Gastrocnemius medialis (tissue), 4 donors: ENCODE data around the gene LEP. TPM values are rescaled to one million over a fixed set of nuclear protein-coding genes. Genes with fewer than 3 reads are reported as not detected.

Experiments used
- ATAC-seq, 2 donors: fragments of 150-250 bp; one replicate each; pipeline ENCODE4 v1.9.1; 2016
- DNase-seq, 2 donors: peaks; one replicate each; pipeline ENCODE4 v3.0.0-alpha.2; 2019
- H3K27ac ChIP-seq, 4 donors: fragments of 200-600 bp; sonication (generic); 1 replicate in 1 of 4; 2 replicates in 3 of 4; pipeline ENCODE4 v1.5.1; 2016 to 2018; ENCODE audit warnings: mild to moderate bottlenecking in 2 of 4, moderate library complexity in 1 of 4
- H3K27me3 ChIP-seq, 3 donors: fragments of 200-600 bp; sonication (generic) in 2 of 3; 1 replicate in 1 of 3; 2 replicates in 2 of 3; pipeline versions ENCODE4 v1.5.1 to v1.6.0; 2016 to 2019; ENCODE audit warnings: mild to moderate bottlenecking in 1 of 3, moderate library complexity in 1 of 3
- H3K36me3 ChIP-seq, 2 donors: fragments of 200-600 bp; sonication (generic) in 1 of 2; one replicate each; pipeline ENCODE4 v1.5.1; 2017 to 2018
- H3K4me1 ChIP-seq, 2 donors: fragments of 200-600 bp; sonication (generic) in 1 of 2; one replicate each; pipeline ENCODE4 v1.5.1; 2016 to 2017; ENCODE audit warnings: mild to moderate bottlenecking in 2 of 2
- H3K4me3 ChIP-seq, 4 donors: fragments of 200-600 bp; sonication (generic) in 3 of 4; 1 replicate in 1 of 4; 2 replicates in 3 of 4; pipeline ENCODE4 v1.5.1; 2016 to 2019; ENCODE audit warnings: mild to moderate bottlenecking in 2 of 4
- H3K9me3 ChIP-seq, 3 donors: fragments of 200-600 bp; sonication (generic) in 2 of 3; 1 replicate in 1 of 3; 2 replicates in 2 of 3; pipeline ENCODE4 v1.5.1; 2016 to 2019
- CTCF ChIP-seq, 5 experiments: fragments of 450-650 bp in 3 of 5; fragments of 200-600 bp in 2 of 5; sonication (generic) in 2 of 5; IDR thresholded peaks in 4 of 5; conservative IDR thresholded peaks in 1 of 5; 1 replicate in 4 of 5; 2 replicates in 1 of 5; pipeline ENCODE4 v1.5.1; 2016 to 2019; ENCODE audit warnings: antibody characterized with exemption in 5 of 5, mild to moderate bottlenecking in 3 of 5, moderate library complexity in 3 of 5
- POLR2A ChIP-seq, 2 donors: fragments of 450-650 bp; IDR thresholded peaks; one replicate each; pipeline ENCODE4 v1.6.1; 2017; ENCODE audit warnings: antibody characterized with exemption in 2 of 2, mild to moderate bottlenecking in 2 of 2, moderate library complexity in 2 of 2
- in situ Hi-C, 4 donors: fragments of 200-750 bp; cut with MboI; loops; one replicate each; pipeline versions ENCODE4 v1.15.0 to v1.8.0; 2017; ENCODE audit warnings: low sequenced_read_pairs in 4 of 4
- intact Hi-C: fragments of 100-400 bp; cut with DNase I; formaldehyde crosslinking; loops from one replicate; pipeline ENCODE4 v1.15.1; 2023; ENCODE audit warnings: low total_unique reads
- total RNA-seq, 4 donors: library from RNA; depleted of rRNA; stranded (reverse); fragments of >200 nt; gene quantifications; one replicate each; pipeline versions ENCODE4 v1.1.0 to v1.2.3, GENCODE V29; 2016

Gene LEP
- total RNA-seq, 4 donors from 2014 or later = 0.11 to 0.46 TPM; not detected in 2

- Histone ChIP-seq H3K27me3 (peaks cover under 1 to 6% (median 3%) of the 10 kb centered on the region in 3 donors), H3K27ac (no peak overlapping the region), H3K4me1 (no peaks in the 10 kb centered on the region), H3K36me3 (no peaks in the 10 kb centered on the region), H3K9me3 (no peaks in the 10 kb centered on the region), H3K4me3 (no peak overlapping the region)
- no peak for ATAC-seq
- intact Hi-C loops (no loop called here), in situ Hi-C loops (no loop called here)
- no peak for DNase-seq
- TF ChIP-seq CTCF (IDR thresholded peaks at IDR 0.05 in 4 of 5, conservative IDR thresholded peaks at IDR 0.05 in 1 of 5) = no peak
- no peak for TF ChIP-seq POLR2A (IDR thresholded peaks at IDR 0.05)
Measured at GRCh38 chr7:128227271-128227670, 13.8 kb upstream of the LEP start.

GRCh38 chr7:128231021-128231420 lies 10.1 kb upstream of the LEP start:
- H3K4me3 ChIP-seq = no peak overlapping the region
- no peaks in the 10 kb centered on the region for H3K9me3 ChIP-seq
- ATAC-seq (no peak), DNase-seq (no peak)
- no peak for TF ChIP-seq POLR2A (IDR thresholded peaks at IDR 0.05)
- TF ChIP-seq CTCF (IDR thresholded peaks at IDR 0.05 in 4 of 5, conservative IDR thresholded peaks at IDR 0.05 in 1 of 5) = no peak
- H3K27me3 ChIP-seq = peaks cover 0 to 3% (median 0%) of the 10 kb centered on the region in 3 donors
- in situ Hi-C loops (no loop called here), intact Hi-C loops (no loop called here)
- H3K4me1 ChIP-seq = no peaks in the 10 kb centered on the region
- no peak overlapping the region for H3K27ac ChIP-seq
- no peaks in the 10 kb centered on the region for H3K36me3 ChIP-seq

- no peak for ATAC-seq
- in situ Hi-C loops = no loop called here
Measured at GRCh38 chr7:128231677-128232076, 9.4 kb upstream of the LEP start.

GRCh38 chr7:128233471-128233870 lies 7.6 kb upstream of the LEP start:
- TF ChIP-seq CTCF (IDR thresholded peaks at IDR 0.05 in 4 of 5, conservative IDR thresholded peaks at IDR 0.05 in 1 of 5) (no peak), POLR2A (IDR thresholded peaks at IDR 0.05) (no peak)
- in situ Hi-C loops (no loop called here), intact Hi-C loops (no loop called here)
- H3K4me3 ChIP-seq = no peak overlapping the region
- H3K36me3 ChIP-seq = no peaks in the 10 kb centered on the region
- H3K9me3 ChIP-seq = no peaks in the 10 kb centered on the region
- ATAC-seq (no peak), DNase-seq (no peak)
- no peaks in the 10 kb centered on the region for H3K4me1 ChIP-seq
- H3K27ac ChIP-seq = no peak overlapping the region
- H3K27me3 ChIP-seq = no peaks in the 10 kb centered on the region

More at GRCh38 chr7:128231677-128232076, 9.4 kb upstream of the LEP start:
- no peak for DNase-seq
- intact Hi-C loops = no loop called here
- no peaks in the 10 kb centered on the region for H3K9me3 ChIP-seq
- H3K4me1 ChIP-seq = no peaks in the 10 kb centered on the region
- H3K27ac ChIP-seq = no peak overlapping the region
- TF ChIP-seq CTCF (IDR thresholded peaks at IDR 0.05 in 4 of 5, conservative IDR thresholded peaks at IDR 0.05 in 1 of 5) = no peak
- no peak for TF ChIP-seq POLR2A (IDR thresholded peaks at IDR 0.05)
- H3K36me3 ChIP-seq = no peaks in the 10 kb centered on the region
- peaks cover 0 to 3% (median 0%) of the 10 kb centered on the region in 3 donors for H3K27me3 ChIP-seq
- no peak overlapping the region for H3K4me3 ChIP-seq

GRCh38 chr7:128234476-128235026 lies 6.5 kb upstream of the LEP start:
- in situ Hi-C loops = no loop called here
- no peak for DNase-seq
- TF ChIP-seq CTCF (IDR thresholded peaks at IDR 0.05 in 4 of 5, conservative IDR thresholded peaks at IDR 0.05 in 1 of 5) (no peak), POLR2A (IDR thresholded peaks at IDR 0.05) (no peak)
- Histone ChIP-seq H3K4me1 (no peaks in the 10 kb centered on the region), H3K36me3 (no peaks in the 10 kb centered on the region), H3K9me3 (no peaks in the 10 kb centered on the region), H3K27ac (no peak overlapping the region), H3K4me3 (no peak overlapping the region), H3K27me3 (peaks cover 0 to 3% (median under 1%) of the 10 kb centered on the region in 3 donors)
- ATAC-seq = no peak
- intact Hi-C loops = no loop called here
